ENCODE results near the gene SMOC2.
"Not testable (repeated sequence)": the region's sequence is repeated elsewhere in the genome, so short reads cannot be mapped to it uniquely, and the experiment has no call there.

The SMOC2 gene

GRCh38 chr6:168704678-168705077 is 263.7 kb downstream of the SMOC2 start:
- Histone ChIP-seq H3K9ac (ENCODE audit: low read length) (no peak overlapping the region), H3K9me3 (ENCODE audit: control insufficient read depth, insufficient read depth, low read depth, low read length) (peaks cover 10% of the 10 kb centered on the region; the same call in 1 of the 2 replicates), H3K27ac (ENCODE audit: low read depth, low read length) (no peak overlapping the region), H3K27me3 (ENCODE audit: control insufficient read depth, insufficient read depth, low read length) (no peaks in the 10 kb centered on the region), H3K4me1 (ENCODE audit: control insufficient read depth, insufficient read depth, low read length) (no peaks in the 10 kb centered on the region), H3K4me3 (ENCODE audit: low read depth, low read length) (no peak overlapping the region), H3K36me3 (ENCODE audit: control insufficient read depth, insufficient read depth, low read length) (no peaks in the 10 kb centered on the region)

GRCh38 chr6:168705271-168705670 is 264.3 kb downstream of the SMOC2 start:
- not testable (repeated sequence) for H3K4me3 ChIP-seq (ENCODE audit: low read depth, low read length); H3K36me3 ChIP-seq (ENCODE audit: control insufficient read depth, insufficient read depth, low read length); H3K9ac ChIP-seq (ENCODE audit: low read length); H3K4me1 ChIP-seq (ENCODE audit: control insufficient read depth, insufficient read depth, low read length); H3K27me3 ChIP-seq (ENCODE audit: control insufficient read depth, insufficient read depth, low read length); H3K27ac ChIP-seq (ENCODE audit: low read depth, low read length)
- H3K9me3 ChIP-seq (ENCODE audit: control insufficient read depth, insufficient read depth, low read depth, low read length): peaks cover 10% of the 10 kb centered on the region; the same call in 1 of the 2 replicates

GRCh38 chr6:168706471-168707177 is 265.6 kb downstream of the SMOC2 start:
- H3K4me1 ChIP-seq (ENCODE audit: control insufficient read depth, insufficient read depth, low read length): no peaks in the 10 kb centered on the region
- peaks cover 12% of the 10 kb centered on the region; the same call in 1 of the 2 replicates for H3K9me3 ChIP-seq (ENCODE audit: control insufficient read depth, insufficient read depth, low read depth, low read length)
- H3K4me3 ChIP-seq (ENCODE audit: low read depth, low read length): no peak overlapping the region
- no peak overlapping the region for H3K27ac ChIP-seq (ENCODE audit: low read depth, low read length)
- H3K36me3 ChIP-seq (ENCODE audit: control insufficient read depth, insufficient read depth, low read length): no peaks in the 10 kb centered on the region
- H3K9ac ChIP-seq (ENCODE audit: low read length): no peak overlapping the region
- H3K27me3 ChIP-seq (ENCODE audit: control insufficient read depth, insufficient read depth, low read length): no peaks in the 10 kb centered on the region

- Histone ChIP-seq H3K36me3 (ENCODE audit: control insufficient read depth, insufficient read depth, low read length) (no peaks in the 10 kb centered on the region), H3K4me1 (ENCODE audit: control insufficient read depth, insufficient read depth, low read length) (no peaks in the 10 kb centered on the region), H3K9ac (ENCODE audit: low read length) (no peak overlapping the region), H3K4me3 (ENCODE audit: low read depth, low read length) (no peak overlapping the region), H3K9me3 (ENCODE audit: control insufficient read depth, insufficient read depth, low read depth, low read length) (peaks cover 31% of the 10 kb centered on the region), H3K27me3 (ENCODE audit: control insufficient read depth, insufficient read depth, low read length) (no peaks in the 10 kb centered on the region), H3K27ac (ENCODE audit: low read depth, low read length) (no peak overlapping the region)
These were observed 267.5 kb downstream of the SMOC2 start for GRCh38 chr6:168708526-168708925.

- no peaks in the 10 kb centered on the region for H3K36me3 ChIP-seq (ENCODE audit: control insufficient read depth, insufficient read depth, low read length)
- no peak overlapping the region for H3K27ac ChIP-seq (ENCODE audit: low read depth, low read length)
- H3K27me3 ChIP-seq (ENCODE audit: control insufficient read depth, insufficient read depth, low read length): no peaks in the 10 kb centered on the region
- no peaks in the 10 kb centered on the region for H3K4me1 ChIP-seq (ENCODE audit: control insufficient read depth, insufficient read depth, low read length)
- H3K9me3 ChIP-seq (ENCODE audit: control insufficient read depth, insufficient read depth, low read depth, low read length): peaks cover 36% of the 10 kb centered on the region
- H3K4me3 ChIP-seq (ENCODE audit: low read depth, low read length): no peak overlapping the region
- H3K9ac ChIP-seq (ENCODE audit: low read length): no peak overlapping the region
These were observed 268.0 kb downstream of the SMOC2 start for GRCh38 chr6:168708984-168709383.

- Histone ChIP-seq H3K9me3 (ENCODE audit: control insufficient read depth, insufficient read depth, low read depth, low read length) (peaks cover 40% of the 10 kb centered on the region), H3K27me3 (ENCODE audit: control insufficient read depth, insufficient read depth, low read length) (no peaks in the 10 kb centered on the region), H3K4me3 (ENCODE audit: low read depth, low read length) (no peak overlapping the region), H3K36me3 (ENCODE audit: control insufficient read depth, insufficient read depth, low read length) (no peaks in the 10 kb centered on the region), H3K9ac (ENCODE audit: low read length) (no peak overlapping the region), H3K27ac (ENCODE audit: low read depth, low read length) (no peak overlapping the region), H3K4me1 (ENCODE audit: control insufficient read depth, insufficient read depth, low read length) (no peaks in the 10 kb centered on the region)
These were observed 268.4 kb downstream of the SMOC2 start for GRCh38 chr6:168709390-168709789.

GRCh38 chr6:168709991-168710390 is 269.0 kb downstream of the SMOC2 start:
- Histone ChIP-seq H3K9ac (ENCODE audit: low read length) (no peak overlapping the region), H3K4me3 (ENCODE audit: low read depth, low read length) (no peak overlapping the region), H3K9me3 (ENCODE audit: control insufficient read depth, insufficient read depth, low read depth, low read length) (peaks cover 45% of the 10 kb centered on the region), H3K36me3 (ENCODE audit: control insufficient read depth, insufficient read depth, low read length) (no peaks in the 10 kb centered on the region), H3K27me3 (ENCODE audit: control insufficient read depth, insufficient read depth, low read length) (no peaks in the 10 kb centered on the region), H3K4me1 (ENCODE audit: control insufficient read depth, insufficient read depth, low read length) (no peaks in the 10 kb centered on the region), H3K27ac (ENCODE audit: low read depth, low read length) (no peak overlapping the region)

GRCh38 chr6:168711049-168711640 is 270.2 kb downstream of the SMOC2 start:
- Histone ChIP-seq H3K9me3 (ENCODE audit: control insufficient read depth, insufficient read depth, low read depth, low read length) (peaks cover 53% of the 10 kb centered on the region), H3K36me3 (ENCODE audit: control insufficient read depth, insufficient read depth, low read length) (no peaks in the 10 kb centered on the region), H3K27ac (ENCODE audit: low read depth, low read length) (no peak overlapping the region), H3K27me3 (ENCODE audit: control insufficient read depth, insufficient read depth, low read length) (no peaks in the 10 kb centered on the region), H3K9ac (ENCODE audit: low read length) (no peak overlapping the region), H3K4me1 (ENCODE audit: control insufficient read depth, insufficient read depth, low read length) (no peaks in the 10 kb centered on the region), H3K4me3 (ENCODE audit: low read depth, low read length) (no peak overlapping the region)

GRCh38 chr6:168711666-168712300 is 270.8 kb downstream of the SMOC2 start:
- no peak overlapping the region for H3K9ac ChIP-seq (ENCODE audit: low read length)
- peaks cover 54% of the 10 kb centered on the region for H3K9me3 ChIP-seq (ENCODE audit: control insufficient read depth, insufficient read depth, low read depth, low read length)
- no peak overlapping the region for H3K4me3 ChIP-seq (ENCODE audit: low read depth, low read length)
- H3K27ac ChIP-seq (ENCODE audit: low read depth, low read length): no peak overlapping the region
- H3K27me3 ChIP-seq (ENCODE audit: control insufficient read depth, insufficient read depth, low read length): no peaks in the 10 kb centered on the region
- H3K4me1 ChIP-seq (ENCODE audit: control insufficient read depth, insufficient read depth, low read length): no peaks in the 10 kb centered on the region
- H3K36me3 ChIP-seq (ENCODE audit: control insufficient read depth, insufficient read depth, low read length): no peaks in the 10 kb centered on the region

- H3K27me3 ChIP-seq (ENCODE audit: control insufficient read depth, insufficient read depth, low read length): no peaks in the 10 kb centered on the region
- H3K9ac ChIP-seq (ENCODE audit: low read length): no peak overlapping the region
- H3K4me3 ChIP-seq (ENCODE audit: low read depth, low read length): no peak overlapping the region
- H3K27ac ChIP-seq (ENCODE audit: low read depth, low read length): no peak overlapping the region
- no peaks in the 10 kb centered on the region for H3K4me1 ChIP-seq (ENCODE audit: control insufficient read depth, insufficient read depth, low read length)
- H3K36me3 ChIP-seq (ENCODE audit: control insufficient read depth, insufficient read depth, low read length): no peaks in the 10 kb centered on the region
- peaks cover 54% of the 10 kb centered on the region for H3K9me3 ChIP-seq (ENCODE audit: control insufficient read depth, insufficient read depth, low read depth, low read length)
These were observed 272.0 kb downstream of the SMOC2 start for GRCh38 chr6:168712993-168713392.

GRCh38 chr6:168713839-168714238 is 272.9 kb downstream of the SMOC2 start:
- Histone ChIP-seq H3K27ac (ENCODE audit: low read depth, low read length) (no peak overlapping the region), H3K9me3 (ENCODE audit: control insufficient read depth, insufficient read depth, low read depth, low read length) (peaks cover 58% of the 10 kb centered on the region), H3K4me1 (ENCODE audit: control insufficient read depth, insufficient read depth, low read length) (no peaks in the 10 kb centered on the region), H3K4me3 (ENCODE audit: low read depth, low read length) (no peak overlapping the region), H3K36me3 (ENCODE audit: control insufficient read depth, insufficient read depth, low read length) (no peaks in the 10 kb centered on the region), H3K9ac (ENCODE audit: low read length) (no peak overlapping the region), H3K27me3 (ENCODE audit: control insufficient read depth, insufficient read depth, low read length) (no peaks in the 10 kb centered on the region)

Data from HUES6 (cell line).